Limb (tissue), 2 donors: ENCODE data around the gene IRX2.

ENCODE experiments used
- DNase-seq, 2 donors: peaks; one replicate each; pipeline ENCODE4 v3.0.0-alpha.2; 2016; ENCODE audit errors: extremely low spot score in 2 of 2

Gene IRX2

DNA sequence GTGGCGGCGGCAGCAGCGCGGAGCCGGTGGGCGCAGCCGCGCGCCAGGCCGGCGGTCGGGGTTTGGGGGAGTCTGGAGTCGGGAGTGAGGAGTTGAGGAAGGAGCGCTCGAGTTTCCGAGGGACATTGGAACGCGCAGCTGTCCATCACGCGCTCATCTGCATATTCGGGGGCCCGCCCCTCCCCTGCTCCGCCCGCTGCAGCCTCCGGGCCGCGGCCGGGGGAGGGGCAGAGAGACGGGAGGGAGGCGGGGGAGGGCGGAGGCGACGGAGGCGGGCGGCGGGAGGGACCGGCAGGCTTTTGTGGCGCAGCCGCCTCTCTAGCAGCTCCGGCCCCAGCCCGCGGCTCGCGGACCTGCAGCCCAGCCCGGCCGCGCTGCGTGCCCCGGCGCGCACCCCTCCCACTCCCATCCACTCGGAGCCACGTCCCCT, at the start of gene IRX2:
TSS of gene IRX2 (minus strand) at position 86 of the 430 bp plus-strand sequence. CDS start 264 bp downstream, outside the sequence.
- DNase-seq: peak; percentile 90 to 91

DNA sequence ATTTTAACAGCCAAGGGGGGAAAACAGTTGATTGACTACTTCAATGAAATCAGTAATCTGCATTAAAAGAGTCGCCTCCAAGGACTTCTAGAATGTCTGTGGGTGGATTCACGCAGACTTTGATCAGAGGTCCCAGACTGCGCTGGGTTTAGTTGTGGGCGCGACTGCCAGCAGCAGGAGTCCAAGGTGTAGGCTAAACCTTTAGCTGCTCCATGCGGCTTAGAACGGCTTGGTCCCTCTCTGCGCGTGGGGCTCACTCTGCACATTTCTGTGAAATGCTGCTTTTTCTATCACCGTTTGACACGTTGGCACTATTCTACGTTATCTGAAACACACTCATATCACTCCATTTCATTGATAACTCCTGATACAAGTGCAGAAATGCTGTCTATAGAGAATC, 48.6 kb upstream of the IRX2 start:
- DNase-seq: no peak

DNA sequence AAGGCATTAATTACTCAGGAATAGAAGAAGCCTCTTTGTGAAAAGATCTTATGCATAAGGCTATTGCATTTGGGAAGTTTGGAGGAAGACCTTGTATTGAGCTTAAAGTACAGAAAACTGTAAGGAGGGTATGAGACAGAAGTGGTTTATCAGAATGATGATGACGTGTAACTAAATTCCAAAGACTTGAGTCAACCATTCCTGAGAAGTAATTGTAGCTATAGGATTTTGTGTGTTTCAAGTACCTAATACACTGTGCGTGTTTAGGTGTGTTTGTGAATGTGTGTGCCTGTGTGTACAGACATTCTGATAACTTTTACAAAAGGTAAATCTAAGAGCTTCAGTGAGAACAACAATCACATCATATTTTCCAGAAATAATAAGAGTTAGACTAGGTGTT, 46.5 kb upstream of the IRX2 start:
- no peak for DNase-seq

DNA sequence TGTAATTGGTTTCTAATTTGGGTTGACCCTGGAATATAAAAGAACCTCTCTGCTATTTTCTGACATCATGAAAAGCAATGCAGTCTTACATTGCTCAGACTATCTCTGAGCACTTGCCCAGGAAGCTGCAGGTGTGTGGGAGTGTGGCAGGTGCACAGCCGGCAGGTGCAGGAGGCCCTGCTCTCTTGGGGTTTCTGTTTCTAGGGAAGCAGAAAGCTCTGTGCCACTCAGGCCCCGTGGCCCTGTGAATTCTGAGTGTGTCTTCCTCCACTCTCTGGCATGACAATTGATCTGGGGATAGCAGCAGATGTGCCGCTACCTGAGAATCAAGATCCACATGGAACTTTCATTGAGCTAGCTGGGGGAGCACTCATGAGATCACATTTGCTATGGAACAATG, 45.7 kb upstream of the IRX2 start:
- DNase-seq: no peak

DNA sequence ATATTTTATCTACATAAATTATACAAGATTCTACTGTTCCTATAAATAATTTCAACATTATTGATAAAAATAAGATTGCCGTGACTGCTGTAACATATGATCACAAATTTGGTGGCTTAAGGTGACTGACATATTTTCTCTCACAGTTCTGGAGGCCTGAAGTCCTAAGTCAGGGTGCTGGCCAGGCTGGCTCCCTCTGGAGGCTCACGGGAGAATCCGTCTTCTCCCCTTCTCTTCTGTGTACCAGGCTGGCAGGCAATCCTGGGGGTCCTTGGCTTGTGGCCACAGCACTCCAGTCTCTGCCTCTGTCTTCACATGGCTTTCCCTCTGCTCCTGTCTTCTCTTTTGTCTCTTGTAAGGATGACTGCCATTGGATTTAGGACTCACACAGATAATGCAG, 31.7 kb upstream of the IRX2 start:
- no peak for DNase-seq

DNA sequence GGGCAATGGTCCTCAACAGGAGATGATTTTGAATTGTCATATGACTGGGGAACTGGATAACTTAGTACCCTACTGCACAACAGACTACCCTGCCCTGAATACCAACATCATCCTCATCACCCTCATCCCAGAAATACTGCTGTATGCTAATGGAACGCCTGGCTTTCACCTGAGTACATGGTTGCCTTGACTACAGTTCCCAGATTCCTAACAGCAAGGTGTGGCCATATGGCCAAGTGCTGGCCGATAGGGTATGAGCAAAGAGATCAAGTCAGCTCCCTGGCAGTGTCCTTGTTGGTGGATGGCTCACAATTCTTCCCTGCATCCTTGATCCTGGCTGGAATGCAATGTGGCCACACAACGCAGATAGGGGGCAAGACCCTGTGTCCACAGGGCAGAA, 31.2 kb upstream of the IRX2 start:
- no peak for DNase-seq

DNA sequence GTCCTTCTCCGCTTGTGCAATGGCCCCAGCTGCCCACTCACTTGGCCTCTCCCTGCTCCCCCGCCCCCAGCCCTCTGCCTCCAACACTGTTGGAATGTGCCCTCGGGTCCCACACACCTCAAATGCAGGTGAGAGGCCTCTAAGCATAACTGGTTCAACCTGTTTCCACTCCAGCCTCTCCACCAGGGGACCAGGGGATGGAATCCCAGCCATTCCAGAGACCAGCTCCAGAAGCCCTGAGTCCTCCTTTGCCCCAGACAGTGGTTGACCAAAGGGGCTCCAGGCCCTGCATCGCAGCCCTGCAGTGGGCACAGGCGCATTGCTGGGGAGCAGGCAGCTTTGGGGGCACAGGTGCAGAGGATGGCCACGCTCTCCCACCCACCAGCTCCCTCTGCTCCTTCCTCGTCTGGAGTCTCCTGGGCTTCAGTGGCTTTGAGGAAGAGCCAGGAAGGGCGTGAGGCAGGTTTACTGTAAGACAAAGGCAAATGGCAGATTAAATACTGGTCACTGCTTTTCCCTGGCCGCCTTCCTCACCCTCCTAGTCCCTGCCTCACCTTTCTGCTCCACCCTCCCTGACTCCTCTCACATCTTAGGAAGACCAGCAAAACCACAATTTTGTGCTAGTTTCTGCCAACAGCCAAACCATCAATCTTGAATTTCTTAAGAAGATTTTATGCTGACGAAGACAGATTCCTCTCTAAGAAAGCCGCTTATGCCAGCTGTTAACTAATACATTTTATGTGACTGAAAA, 29.1 kb upstream of the IRX2 start:
- DNase-seq: no peak

DNA sequence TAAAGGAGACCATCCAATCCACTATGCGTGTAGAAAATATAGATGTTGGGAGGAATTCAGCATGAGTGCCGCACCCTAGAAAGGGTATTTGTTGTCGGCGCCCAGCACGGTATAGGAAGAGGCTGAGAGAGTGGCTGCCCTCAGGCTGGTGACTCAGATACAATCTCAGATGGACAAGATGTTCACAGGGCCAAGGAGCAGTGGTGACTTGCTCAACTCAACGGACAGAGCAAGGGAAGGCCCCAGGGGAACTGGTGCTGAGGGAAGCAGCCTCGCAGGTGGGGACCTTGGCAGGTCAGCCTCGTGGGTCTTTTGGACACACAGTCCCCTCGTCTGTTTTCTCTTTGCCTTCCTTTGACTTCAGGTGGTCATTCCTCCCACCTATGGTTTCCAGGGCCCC, 28.0 kb upstream of the IRX2 start:
- DNase-seq: no peak

DNA sequence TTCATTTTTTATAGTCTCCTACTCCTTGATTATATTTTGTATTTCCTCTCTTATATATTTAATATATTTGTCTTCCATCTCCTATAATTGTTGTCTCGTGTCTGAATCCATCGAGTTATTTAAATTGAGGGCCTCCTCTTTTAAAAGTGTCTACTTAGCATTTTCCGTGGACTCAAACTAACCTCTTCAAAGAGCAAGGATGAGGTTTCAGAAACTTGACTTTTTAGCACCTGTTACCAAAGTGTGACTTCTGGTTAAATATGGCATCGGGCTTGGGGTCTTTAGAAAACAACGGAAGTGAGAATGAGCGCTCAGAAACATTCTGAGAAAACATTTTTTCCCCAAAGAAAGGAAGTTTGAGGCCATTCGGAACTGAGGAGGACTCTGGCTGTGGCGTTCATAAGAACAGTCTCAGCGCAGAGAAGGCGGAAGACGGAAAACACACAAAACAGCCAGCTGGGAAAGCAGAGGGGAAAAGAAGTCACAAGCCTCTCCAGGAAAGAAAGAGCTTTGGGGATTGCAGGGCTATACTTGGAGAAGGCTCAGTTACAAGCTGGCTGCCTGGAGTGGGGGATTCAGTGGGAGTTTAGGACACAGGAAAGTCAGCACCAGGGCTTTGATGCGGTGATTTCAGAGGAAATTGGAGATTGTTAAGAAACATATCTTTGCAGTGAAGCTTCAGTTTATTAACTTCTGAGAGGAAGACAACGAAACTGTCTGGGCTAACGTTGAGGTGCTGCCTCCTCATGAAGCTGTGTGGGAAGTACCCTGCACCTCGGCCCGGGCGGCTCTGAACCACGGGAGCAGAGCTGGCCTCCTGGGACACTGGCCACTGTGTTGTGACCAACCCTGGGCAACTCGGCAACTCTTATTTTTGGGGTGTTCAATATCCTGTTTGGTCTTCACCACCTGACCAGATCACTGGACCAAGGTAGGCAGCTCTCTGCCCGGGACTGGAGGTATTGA, 25.1 kb upstream of the IRX2 start:
- DNase-seq: no peak

DNA sequence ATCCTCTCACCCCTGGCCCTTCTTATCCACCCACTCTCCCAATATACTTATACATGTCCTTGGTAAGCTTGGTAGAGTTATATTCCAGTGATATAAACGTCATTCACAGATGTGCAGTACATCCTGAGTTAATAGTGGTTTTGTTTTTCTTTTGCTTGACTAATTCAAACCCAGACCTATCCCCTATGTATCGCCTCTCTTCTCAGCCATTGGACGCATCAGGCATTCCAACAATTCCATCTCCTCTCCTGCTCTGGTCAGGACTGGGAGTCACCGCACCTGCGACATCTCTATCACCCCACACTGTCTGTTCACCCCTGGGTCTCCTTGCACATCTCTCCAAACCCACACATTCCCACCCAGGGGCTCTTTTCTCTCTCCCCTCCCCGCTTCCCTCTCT, 21.9 kb upstream of the IRX2 start:
- DNase-seq: no peak

DNA sequence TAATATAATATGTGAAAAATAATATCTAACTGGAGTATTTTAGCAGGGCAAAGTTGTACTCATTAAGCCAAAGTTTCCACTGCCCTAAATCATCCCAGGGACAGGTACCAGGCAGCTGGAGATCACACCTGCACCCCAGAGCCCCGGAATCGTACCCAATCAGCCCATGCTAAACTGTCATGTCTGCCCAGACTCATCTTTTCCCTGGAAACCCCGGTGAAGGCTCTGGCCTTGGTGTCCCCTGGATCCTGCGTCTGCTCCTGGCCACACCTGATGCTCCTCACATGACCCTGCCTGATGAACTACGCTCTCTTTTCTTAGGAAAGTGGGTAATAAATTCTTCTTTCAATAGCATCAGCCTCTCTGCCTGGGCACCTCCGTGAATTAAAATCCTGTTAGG, 15.6 kb upstream of the IRX2 start:
- DNase-seq: no peak

DNA sequence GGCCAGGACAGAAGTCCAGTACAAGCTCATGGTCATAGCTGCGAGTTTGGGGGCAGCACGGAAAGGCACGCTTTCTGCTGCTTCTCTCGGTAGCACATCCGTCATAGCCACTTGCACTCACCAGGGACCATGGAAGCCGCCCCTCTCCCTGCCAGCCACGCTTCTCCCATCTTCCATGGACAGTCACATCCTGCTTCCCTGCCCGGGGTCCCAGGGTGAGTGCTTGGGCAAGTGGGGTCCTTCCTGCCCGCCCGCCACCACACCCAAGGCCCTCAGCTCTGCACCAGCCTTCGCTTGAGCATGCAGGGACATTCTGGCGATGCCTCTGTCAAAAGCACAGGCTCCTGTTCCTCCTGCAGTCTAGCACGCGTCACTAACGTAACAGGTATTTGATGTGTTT, 13.1 kb upstream of the IRX2 start:
- no peak for DNase-seq

DNA sequence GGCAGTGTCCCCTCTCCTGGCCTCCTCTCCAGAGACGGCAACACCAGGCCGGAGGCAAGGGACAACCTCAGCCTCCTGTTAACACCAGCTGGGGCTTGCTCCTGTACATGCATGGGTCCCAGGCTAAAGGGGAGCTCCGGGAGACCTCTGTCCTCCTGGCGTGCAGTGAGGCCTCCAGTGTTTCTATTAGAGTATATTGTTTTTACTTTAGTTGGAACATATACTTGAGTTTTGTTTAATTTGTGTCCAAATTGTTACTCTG, 12.0 kb upstream of the IRX2 start:
- DNase-seq: no peak

DNA sequence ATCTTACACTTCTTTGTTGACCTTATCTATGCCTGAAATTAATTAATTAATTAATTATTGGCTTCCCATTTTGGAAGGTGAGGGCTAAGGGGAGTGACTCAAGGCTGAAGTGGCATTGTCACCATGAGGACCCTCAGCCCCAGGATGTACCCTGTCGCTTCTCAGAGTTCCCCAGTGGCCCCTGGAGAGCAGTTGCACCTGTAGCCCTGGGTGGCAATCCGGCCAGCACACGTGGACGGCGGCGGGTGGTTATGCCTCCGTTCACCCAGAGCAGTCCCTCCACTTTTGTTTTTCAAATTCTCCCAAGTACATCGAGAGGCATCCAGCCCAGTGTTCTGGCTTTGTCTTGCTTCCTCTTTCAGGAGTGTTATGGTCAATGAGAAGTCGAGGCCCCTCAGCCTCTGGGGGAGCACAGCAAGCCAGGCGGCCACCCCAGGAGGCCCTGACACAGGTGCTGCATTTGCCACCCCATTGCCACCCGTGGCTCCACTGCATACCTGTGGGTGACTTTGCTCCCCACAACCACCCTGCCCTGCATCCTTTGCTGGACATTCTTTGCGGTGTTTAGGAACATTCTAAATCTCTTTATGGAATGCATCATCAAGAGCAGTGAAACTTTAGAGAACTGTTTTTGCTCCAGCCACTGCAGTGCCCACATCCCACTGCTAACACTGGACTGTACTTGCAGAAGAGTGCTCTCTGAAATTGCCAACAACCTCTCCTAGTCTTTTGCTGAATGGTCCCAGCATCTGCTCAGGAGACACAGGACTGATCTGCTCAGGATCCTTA, 11.5 kb upstream of the IRX2 start:
- DNase-seq: no peak

DNA sequence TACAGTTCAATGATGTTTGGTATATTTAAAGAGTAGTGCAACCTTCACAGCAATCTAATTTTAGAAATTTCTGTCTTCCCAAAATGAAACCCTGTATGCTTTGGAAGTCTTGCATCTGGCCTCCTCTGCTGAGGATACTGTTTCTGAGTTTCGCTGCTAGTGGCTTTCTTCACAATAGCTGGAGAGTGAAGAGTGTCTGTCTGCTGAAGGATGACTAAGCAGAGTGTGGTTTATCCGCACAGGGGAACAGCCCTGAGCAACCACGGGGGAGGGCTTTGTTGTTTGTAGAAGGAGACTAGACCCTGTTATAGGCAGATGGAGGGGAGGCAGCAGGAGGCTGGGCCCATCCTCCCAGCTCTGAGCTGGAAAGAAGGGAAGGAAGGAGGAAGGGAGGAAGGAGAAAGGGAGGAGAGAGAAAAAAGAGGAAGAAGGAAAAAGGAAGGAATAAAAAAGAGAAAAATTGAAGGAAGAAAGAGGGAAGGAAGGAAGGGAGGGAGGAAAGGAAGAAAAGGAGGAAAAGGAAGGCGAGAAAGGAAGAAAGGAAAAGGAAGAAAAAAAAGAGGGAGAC, 10.5 kb upstream of the IRX2 start:
- DNase-seq: no peak

DNA sequence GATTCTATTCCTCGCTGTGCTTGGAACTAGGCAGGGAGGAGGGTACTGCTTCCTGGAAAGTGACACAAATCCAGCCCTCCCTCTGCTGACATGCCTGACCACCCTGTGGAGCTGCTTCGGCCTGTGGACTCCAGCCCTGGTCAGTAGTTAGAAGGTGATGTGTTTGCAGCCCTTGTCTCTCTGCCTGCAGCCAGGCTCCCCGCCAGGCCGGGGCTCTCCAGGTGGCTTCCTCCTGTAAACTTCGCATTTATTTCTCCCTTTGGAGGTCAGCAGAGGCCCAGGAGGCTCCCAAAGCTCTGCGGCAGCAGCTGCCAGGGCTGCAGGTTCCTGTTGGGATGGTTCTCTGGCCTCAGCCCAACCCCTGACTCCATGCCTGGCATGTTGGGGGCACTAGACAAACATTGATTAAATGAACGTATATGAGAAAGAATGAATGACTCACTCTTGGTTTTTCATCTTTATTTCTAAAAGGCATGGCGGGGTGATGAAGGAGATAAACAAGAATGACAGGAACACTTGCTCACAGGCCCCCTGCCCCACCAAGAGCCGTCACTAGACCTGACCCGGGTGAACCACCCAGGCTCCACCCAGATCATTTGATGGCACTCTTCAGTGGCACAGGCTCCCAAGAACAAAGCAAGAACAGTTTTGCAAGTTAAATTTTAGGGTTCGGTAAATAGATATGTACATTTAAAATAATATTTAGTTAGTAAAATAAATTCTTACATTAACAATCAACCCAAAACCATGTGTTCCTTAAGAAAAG, 8.4 kb upstream of the IRX2 start:
- no peak for DNase-seq

DNA sequence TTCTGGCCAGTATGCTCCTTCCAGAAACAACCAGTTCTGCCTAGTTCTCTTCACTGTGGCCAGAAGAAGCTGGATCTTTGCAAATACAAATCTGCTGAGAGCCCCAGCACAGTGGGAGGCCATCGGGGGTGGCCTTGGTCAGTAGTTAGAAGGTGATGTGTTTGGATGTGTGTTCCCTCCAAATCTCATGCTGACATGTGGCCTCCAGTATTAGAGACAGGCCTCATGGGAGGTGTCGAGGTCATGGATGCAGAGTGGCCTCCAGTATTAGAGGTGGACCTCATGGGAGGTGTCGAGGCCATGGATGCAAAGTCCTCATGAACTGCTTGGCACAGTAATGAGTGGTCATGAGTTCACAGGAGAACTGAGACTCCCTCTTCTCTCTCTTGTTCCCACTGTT, 7.6 kb upstream of the IRX2 start:
- DNase-seq: no peak

DNA sequence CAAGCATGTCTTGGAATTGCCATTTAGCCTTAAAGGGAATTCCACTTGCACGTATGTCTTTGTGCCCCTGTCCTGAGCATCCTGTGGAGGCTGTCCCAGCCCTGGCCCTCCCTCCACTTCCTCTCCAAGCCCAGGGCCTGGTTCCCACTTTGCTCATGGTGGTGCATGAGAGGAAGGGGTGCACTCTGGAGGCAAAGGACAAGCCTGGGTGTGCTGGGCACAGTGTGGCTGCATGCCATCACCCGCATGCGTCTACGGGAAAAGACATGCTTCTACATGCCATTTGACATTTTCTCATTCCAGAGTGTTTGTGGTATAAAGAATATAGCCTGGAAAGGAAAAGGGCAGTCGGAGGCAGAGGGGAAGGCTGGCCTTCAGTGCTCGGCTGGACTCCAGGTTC, 7.2 kb upstream of the IRX2 start:
- no peak for DNase-seq

DNA sequence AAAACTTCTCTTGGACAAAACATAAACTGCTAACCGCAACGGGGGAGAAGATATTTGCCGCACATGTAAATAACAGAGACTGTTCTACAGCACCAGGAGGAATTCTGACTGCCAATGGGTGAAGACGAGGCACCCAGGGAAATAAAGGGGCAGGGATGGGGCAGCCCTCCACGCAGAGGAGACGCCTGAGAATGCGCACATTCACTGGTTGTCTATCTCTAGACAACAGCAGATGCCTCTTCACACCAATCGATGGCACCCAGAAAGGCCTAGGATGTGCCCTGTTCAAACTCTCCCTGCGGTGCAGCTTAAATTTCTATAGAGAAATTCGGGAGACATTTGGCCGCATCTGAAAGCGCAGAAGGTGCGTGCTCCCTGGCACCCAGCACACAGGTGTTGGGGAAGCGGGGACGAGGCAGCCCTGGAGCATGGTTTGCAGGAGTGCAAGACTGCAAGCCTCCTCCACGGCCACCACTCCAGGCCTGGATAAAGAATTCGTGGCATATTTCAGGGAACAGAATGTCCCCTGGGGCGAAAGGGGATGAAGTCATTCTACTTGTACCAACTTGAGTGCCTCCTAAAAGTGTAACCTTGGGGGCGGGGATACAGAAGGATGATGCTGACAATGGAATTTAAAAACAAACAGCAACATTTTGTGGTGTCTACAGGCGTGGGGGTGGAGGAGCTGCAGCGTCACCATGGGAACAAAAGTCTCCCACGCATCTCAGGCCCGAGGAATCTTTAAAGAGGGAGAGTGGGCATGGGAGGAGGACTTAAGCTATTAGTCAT, 6.3 kb upstream of the IRX2 start:
- DNase-seq: no peak
